GM12873 (cell line): ENCODE data around the gene SNX25.

Experiments
- CTCF ChIP-seq: IDR thresholded peaks from 2 replicates; pipeline ENCODE4 v1.5.1; 2012; ENCODE audit warnings: low read depth, mild to moderate bottlenecking, moderate library complexity, low read length, control low read depth; ENCODE audit not compliant: insufficient read depth; ENCODE audit errors: missing control alignments

SNX25 gene

GRCh38 chr4:185384061-185384460 lies 174.7 kb downstream of the SNX25 start:
- TF ChIP-seq CTCF = no peak

GRCh38 chr4:185384930-185385331 lies 175.5 kb downstream of the SNX25 start:
- no peak for TF ChIP-seq CTCF

- TF ChIP-seq CTCF = no peak
Measured at GRCh38 chr4:185387957-185388356, 178.6 kb downstream of the SNX25 start.

- TF ChIP-seq CTCF = no peak
Measured at GRCh38 chr4:185390941-185391340, 181.5 kb downstream of the SNX25 start.

- TF ChIP-seq CTCF = no peak
Measured at GRCh38 chr4:185392156-185392555, 182.8 kb downstream of the SNX25 start.

- TF ChIP-seq CTCF = no peak
Measured at GRCh38 chr4:185394568-185395237, 185.3 kb downstream of the SNX25 start.

- TF ChIP-seq CTCF = no peak
Measured at GRCh38 chr4:185395238-185395955, 186.0 kb downstream of the SNX25 start, which contains the start of gene LRP2BP. LRP2BP (minus strand) TSS chr4:185395924; CDS start chr4:185378186, 17,738 bp downstream.
